Effector CD4-positive, alpha-beta T cell (primary cell): ENCODE results near the gene B3GALT4.
A peak's percentile ranks its signal among the peaks of the same experiment; 100 is the strongest.

Experiments
- DNase-seq: peaks from one replicate; pipeline ENCODE4 v3.0.0-alpha.2; 2020

B3GALT4 gene

DNA sequence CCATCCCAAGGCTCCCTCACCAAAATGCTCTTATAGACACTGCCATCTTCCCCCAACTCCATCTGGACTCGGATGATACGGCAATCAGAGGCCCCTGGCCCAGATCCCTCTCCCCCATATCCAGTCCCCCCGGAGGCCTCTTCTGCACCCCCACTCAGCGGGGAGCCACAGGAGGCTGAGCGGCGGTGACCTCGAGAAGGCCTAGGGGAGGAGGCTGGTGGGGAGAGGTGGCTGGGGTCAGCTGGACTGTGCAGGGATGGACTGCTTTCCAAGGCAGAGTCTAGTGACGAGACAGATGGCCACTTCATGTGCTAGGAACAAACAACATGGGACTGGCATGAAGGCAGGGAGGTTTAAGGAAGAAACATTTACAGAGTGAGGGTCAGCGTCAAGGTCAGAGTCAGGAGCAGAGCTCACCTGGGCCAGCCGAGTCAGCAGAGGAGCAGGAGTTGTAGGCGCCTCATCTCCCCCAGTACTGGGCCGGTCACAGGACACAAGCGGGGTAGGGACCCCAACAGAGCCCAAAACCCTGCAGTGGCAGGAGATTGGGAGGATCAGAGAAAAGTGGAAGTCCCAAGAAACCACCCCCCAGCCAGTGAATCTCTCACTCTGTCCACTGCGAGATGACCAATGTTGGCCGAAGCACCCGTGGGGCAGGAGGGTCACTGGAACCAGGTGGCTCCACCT, 16.2 kb downstream of the B3GALT4 start:
- DNase-seq, result no peak

DNA sequence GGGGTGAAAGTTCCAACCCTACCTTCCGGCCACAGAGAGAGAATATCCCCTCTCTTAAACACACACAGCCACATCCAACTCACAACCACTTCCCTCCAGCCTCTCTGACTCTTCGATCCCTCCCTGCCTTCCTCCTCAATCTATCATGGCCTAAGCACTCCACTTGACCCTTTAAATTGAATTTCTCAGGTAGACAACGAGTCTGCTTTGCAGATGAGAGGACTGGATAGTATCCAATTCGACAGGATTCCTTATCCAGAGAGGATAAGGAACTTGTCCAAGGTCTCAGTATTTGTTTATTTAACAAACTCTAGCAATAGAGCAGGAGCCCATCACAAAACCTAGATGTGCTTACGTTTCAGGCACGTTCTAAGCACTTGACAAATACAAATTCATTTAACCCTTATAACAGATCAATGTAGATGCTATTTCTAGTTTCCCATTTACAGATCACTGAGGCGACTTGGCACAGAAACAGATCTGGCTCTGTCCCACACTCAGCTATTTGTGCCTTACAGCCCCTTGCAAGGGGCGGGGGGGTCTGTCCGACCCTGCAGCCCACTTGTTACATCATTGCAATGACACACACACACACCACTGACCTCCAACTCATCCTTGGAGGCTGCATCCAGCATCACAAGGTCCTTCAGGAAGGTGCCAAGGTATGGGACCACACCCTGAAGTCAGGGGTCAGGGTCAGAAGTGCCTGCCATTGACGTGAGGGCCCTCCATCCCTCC, 17.3 kb downstream of the B3GALT4 start:
- no peak for DNase-seq

DNA sequence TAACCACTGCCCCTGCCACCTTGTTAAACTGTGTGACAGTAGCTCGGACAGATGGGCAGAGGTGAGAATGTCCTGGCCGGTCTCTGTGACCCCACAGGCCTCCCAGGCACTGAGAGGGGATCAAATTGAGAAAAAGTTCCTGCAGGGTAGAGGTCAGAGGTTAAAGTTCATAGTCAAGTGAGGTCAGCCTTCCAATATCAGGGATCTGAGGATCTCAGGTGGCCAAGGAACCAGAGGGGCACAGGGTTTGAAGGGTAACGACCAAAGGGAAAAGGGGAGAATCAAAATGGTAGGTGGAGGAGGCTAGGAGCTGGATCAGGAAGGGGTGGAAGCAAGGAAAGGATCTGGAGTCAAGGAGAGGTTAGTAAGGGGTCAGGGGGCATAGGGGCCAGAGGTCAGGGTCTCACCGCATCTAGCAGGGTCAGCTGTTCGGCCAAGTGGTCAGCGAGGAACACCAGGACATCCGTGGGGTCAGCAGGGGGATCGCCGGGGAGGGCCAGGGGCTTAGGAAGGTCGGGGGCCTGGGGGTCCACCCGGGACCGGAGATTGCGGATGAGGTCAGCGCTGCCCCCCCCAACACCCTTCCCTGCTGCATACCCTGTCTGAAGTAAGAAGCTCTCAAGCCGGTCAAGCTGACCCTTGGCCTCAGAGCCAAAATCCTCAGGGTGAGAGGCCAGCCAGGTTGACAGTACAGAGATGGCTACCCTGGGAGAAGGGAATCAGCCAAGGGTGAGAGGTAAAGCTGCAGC, 18.9 kb downstream of the B3GALT4 start:
- no peak for DNase-seq

DNA sequence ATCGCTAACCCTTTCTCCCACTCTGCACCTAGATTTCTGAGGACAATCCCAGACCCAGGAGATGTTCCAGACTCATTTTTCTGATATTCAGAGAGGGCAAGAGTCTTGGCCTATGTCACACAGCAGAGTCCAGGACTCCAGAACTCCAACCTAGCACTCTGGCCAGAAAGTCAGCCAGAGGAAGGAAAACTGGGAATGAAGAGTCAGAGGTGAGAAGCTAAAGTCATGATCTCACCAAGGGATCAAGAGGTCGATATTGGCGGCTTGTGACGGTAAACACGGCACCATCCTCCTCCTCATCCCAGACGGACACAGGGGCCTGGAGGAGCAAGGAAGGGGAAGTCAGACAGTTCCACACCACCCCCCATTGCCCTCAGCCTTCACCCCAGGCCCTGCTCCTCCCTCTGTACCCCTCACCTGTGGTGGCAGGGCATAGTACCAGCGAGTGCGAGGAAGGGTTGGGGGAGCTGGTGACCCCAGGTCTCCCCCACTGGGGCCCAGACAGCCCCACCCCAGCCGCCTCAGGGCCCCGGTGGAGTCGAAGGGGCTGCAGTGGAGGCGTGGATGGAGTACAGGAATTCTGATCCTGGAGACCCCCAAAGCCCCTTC, 20.0 kb downstream of the B3GALT4 start:
- no peak for DNase-seq

DNA sequence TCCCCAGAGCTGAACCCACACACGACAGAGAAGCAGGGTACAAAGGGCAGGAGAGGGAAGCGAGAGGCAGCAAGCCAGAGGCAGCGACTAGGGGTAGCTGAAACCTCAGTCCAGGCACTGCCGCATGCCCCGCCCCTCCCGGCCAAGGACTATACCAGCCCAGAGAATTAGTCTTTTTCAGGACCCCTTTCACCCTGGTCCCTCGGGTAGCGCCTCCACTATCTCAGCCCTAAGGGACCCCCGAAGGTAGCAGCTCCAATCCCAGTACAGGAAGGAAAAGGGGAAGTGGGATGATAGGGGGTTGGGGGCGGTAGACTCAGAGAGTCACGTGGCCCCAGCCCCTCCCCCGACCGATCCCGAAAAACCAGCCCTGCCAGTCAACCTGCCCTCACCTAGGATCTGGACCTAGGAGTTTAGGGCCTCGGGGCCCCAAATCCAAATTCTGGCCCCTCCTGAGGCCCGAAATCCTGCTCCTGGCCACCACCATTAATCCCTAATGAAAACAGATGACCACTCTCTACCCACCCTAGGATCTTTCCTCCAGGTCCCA, 20.6 kb downstream of the B3GALT4 start:
- no peak for DNase-seq

DNA sequence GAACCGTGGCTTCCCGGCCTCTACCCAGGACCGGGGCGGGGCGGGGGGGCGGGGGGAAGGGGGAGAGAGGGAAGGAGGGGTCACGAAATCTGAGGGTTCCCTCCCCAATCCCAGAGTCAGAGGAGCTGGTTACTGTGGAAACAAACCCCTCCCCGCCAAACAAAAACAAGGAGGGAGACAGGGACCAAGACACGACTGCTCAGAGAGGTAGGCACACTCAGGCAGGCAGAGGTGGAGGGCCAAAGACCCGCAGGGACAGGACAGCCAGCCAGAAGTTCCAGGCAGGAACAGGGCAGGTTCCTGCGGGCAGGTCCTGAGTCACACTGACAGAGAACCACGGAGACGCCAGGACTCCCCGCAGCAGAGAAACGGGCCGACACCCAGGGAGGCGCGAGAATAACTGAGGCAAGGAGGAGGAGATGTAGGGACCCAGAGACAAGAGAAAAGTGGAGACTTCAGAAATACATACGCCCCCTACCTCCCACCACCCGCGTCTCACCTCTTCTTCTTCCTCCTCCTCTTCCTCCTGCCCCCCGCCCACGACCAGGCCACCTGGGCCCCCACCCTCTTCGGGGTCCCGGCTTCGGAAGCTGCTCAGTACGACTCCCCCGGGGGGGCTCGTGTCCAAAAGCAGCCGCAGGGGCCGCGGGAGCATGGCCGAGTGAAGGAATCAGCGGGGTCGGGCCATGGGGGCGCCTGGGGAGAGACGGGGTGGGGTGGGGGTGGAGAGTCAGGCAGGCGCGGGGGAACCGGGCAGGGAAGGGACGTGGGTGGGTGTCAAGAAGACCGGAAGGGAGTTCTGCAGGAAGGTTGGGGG, 21.2 kb downstream of the B3GALT4 start:
- DNase-seq, result peak; percentile 56

DNA sequence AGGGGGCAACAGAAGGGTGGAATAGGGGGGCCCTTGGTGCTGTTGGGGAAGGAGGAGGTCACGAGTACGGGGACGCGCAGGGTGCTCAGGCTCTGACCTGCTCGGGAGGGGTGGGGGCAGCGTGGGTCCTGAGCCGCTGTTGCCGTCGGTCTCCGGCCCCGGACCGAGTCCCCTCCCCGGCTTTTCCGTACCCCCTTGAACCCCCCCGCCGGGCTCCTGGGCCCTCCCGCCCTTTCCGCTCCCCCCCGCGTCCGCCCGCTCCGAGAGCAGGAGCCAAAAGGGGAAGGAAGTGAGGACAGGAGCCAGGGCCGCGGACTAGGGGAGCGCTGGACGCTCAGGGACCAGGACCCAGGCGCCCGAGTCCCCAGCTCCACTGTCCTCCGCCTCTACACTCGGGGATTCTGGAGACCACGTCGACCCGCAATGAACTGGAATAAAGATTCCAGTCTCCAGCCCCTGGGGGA, 21.9 kb downstream of the B3GALT4 start, which contains the start of gene RGL2:
Gene RGL2 (minus strand): TSS at position 170 of the 464 bp plus-strand sequence. CDS start 332 bp downstream, outside the sequence.
- DNase-seq, result peak; percentile 53

DNA sequence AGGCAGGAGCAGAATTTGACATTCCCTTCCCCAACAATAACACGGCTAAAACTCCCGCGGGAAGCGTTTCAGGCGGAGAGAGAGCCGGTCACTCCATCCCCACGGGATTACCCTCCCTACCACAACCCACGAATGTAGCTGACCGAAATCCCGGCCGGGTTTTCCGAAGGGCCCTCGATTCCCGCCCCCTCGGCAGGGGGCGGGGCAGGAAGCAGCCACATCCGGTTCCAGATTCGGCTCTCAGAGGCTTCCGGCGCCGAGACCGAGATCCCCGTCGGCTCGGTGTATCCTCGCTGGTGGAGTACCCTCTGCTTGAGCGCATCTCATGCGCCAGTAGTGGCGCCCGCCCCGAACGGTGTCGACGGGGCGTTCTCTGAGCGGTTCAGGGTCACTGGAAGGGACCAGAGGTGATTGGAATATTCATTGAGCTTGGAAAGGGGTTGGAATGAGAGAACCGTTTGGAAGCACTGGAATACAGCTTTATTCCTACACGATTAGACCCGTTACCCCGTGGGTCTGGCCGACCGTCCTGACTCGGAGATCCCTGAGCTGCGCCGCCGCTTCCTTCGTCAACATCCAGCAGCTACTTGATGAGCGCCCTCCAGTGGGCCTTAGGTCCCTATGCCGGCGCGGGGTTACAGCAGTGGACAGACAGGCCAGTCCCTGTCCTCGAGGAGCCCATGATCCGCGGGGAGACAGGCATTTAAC, 22.5 kb downstream of the B3GALT4 start:
- DNase-seq, result peak; percentile 93

DNA sequence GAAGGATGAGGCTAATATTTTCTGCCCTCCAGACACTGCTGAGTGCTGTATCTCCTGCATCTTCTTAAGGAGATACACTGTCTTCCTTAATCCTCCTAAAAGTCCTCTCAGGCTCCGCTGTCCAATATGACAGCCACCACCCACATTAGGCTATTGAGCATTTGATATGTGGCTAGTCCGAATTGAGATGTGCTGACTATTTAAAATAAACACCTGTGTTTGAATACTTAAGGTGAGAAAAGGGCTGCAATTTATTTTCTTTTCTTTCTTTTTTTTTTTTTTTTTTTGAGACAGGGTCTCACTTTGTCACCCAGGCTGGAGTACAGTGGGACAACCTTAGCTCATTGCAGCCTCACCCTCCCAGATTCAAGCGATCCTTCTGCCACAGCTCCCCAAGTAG, 25.0 kb downstream of the B3GALT4 start:
- no peak for DNase-seq

DNA sequence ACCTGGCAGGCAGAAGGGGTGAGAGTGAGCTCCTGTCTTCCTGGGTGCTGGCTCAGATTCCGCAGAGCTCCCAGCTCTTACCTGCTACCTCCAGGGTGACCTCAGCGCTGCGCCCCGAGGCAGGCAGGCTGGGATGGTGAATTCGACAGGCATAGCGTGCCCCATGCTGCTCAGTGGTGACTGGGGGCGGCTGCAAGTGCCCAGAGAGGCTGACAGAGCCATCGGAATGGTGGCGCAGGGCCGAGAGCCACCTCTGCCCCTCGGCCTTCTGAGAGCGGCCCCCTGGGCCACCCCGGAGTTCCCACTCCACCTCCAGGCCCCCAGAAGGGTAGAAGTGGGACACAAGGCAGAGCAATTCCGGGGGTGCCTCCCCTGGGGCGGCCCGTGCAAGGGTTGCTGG, 27.3 kb downstream of the B3GALT4 start:
- DNase-seq, result no peak

DNA sequence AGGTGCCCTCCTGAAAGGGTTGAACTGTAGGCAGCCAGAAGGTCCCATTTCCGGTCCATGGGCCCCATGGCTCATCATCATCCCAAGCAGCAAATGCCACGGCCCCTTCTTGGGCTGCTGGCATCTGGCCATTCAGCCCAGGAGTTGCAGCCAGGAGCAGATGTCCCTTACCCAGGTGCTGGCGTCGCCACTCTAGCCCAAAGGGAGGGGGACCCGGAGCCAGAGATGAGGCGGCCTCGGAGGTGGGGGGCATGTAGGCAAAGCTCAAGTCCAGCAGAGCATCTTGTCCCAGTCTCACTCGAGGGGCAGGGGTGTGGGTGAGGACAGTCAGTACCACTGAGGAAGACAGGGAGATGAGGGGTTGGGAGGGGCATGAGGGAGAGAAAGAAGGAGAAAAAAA, 28.1 kb downstream of the B3GALT4 start:
- no peak for DNase-seq

DNA sequence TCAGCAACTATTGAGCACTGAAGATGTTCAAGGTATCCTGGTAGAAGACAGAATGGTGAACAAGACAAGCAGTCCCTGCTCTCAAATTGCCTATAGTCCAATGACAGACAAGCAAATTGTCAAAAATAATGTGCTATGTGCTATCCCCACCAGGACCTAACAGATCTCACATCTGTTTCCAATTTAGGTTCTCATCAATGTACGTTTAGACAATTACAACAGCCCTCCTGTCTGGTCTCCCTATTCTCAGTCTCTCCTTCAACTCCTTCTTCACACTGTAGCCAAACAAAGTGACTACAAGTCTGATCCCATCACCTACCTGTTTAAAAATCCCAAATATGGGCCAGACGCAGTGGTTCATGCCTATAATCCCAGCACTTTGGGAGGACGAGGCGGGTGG, 29.4 kb downstream of the B3GALT4 start:
- no peak for DNase-seq

DNA sequence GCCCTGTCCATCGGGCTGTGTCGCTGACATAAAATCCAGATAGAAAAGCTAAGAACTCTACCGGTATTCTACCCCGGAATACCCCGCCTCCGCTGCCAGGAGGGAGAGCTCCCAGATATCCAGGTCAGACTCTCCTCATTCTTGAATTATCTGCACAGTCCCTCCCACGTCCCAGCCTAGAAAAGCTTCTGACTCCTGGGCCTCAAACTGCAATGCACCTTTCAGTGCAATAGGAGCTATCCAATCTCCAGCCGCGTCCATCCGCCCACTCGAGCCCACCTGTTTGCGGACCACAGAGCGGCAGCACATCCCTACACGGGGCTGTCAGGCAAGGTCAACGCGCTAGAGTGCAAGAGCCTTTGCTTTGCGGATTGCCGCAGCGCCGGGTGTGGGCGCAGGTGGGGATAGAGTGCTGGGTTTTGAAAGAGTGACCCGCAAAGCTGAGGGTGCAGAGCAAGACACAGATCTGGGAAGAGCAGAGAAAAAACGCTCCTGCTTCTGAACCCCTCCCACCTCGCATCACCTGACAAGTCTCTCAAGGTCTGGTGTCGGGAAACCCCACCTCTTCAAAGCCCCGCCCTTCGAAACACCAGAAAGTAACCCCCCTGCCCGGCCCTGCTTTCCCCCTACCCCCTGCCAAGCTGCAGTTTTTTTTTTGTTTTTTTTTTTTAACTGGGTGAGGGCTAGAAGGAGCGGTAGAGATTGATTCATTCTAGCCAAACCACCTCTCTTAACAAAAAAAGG, 35.6 kb downstream of the B3GALT4 start:
- peak; percentile 83 for DNase-seq

DNA sequence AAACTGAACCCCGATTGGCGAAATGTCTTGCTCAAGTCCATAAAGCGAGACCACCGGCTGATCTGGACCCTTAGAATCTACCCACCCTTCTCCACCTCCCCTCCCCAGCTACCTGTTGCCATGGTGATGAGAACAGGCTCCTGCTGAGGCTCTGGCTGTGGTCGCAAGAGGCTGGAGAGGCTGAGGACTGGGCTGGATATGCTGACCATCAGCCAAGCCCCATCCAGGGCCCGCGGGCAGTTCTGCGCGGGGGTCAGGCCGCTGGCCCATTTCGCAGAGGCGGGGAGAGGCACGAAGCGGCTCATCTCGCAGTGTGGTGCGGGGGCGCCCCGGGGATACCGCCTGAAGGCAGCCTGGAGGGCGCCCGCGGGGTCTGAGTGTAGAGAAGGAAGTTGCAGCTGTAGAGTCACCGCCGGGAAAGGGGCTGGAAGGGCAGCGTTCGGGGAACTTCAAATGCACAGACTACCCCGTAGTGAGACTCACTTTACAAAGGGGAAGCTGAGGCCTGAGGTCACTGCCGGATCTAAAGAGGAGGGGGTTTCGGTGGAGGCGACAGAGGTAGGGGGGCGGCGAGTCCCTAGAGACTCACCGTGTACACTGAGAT, 36.3 kb downstream of the B3GALT4 start:
- peak; percentile 25 for DNase-seq

DNA sequence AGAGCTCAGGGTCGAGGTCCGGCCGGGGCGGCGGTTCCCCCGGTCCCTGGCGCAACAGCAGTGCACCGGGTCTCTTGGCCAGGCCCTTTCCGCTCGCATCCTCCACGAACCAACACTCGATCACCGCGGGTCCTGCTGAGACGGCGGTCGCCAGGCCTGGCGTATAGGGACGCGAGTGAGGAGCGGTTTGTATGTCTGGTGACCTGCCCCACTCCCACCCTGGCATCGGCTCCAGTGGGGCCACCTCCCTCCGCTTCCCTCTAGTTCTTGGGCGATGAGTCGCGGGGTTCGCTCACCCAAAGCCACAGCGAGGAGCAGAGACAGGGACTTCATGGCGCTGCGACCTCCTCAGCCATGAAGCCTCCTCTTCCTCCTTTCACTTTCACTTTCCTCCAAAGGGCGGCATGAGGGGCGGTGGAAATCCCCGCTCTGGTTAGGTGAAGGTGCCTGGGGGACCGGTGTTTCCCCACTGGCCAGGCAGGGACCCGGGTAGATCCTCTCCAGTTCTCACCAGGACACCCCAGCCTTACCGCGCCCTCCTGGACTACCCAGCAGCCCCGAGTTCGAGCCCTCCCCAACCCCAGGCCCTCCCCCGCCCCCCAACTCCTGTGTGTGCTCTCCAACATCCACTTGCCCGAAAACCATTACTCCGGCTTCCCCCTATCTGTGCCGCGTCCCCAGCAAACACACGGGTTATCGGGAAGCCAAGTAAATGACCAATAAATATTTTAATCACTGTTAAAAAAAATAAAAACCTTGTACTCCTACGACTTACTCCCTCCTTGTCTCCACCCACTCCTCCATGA, 37.0 kb downstream of the B3GALT4 start, which contains the start of gene TAPBP:
Gene TAPBP (minus strand): TSS at position 370 of the 806 bp plus-strand sequence. CDS start 37 bp downstream, at position 333.
- peak; percentile 84 for DNase-seq

DNA sequence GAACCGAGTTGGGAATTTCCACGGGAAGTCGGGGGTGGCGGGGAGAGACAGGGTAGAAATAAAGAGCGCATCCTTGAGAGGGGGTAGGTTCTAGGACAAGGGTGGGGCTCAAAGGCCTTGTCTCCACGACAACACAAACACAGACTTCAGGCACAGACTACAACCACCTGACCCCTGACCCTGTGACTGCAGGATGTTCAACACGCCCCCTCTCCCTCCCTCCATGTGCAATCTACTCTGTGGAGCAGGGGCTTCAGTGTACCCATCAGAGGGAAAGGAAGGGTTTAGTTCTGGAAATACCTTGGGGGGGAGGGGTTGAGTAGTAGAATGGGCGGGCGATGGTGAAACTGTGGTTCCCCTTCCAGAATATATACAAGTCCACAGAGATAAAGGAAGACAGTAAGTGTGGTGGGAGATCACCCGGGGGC, 37.6 kb downstream of the B3GALT4 start:
- peak; percentile 73 for DNase-seq

DNA sequence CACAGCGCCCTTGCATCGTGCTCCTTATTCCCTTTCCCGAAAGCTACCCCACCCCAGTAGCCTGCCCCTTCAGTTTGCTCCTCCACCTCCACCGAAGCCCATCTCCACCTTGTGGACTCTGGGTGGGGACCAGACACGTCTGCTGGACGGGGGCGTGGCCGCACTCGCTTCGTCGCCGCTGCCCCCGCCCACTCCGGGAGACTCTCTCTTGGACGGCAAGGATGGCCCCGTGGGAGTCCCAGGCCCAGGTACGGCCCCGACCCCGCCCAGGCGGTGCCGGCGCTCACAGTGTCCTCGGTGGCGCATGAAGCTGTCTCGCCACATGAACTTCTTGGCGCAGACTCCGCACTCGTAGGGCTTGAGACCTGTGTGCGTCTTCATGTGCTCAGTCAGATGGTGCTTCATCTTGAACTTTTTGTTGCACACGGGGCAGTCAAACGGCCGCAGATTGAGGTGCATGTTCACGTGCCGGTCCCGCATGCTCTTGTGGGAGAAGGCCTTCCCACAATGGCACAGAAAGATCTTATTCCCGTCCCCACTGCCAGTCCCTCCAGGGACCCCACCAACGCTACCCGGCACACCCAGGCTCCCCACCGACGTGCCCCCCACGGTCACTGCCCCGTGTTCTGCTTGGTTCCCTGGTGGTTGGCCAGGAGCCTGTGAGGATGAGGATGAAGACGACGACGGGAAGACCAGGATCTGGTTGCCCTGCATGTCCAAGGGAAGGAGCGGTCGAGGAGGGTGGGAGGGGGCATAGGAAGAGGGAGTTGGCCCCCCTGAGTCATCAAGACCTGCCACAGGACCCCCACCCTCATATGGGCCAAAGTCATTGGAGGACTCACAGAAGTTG, 38.2 kb downstream of the B3GALT4 start:
- DNase-seq, result no peak
